B cell (primary cell): ENCODE data around the gene SSUH2. TPM values are rescaled to one million over a fixed set of nuclear protein-coding genes. Genes with fewer than 3 reads are reported as not detected.

ENCODE experiments used
- ATAC-seq: fragments of 200-7000 bp; cut with Tn5 transposase; one replicate; pipeline ENCODE4 v1.10.0; 2021; ENCODE audit warnings: low read depth, mild to moderate bottlenecking, moderate number of reproducible peaks, moderate library complexity
- CTCF ChIA-PET: fragments of 350-600 bp; sonication (Branson Sonifier 250); formaldehyde crosslinking; loops from one replicate; lab custom pipeline; 2021; ENCODE audit warnings: antibody characterized with exemption, inconsistent platforms; lab: Charles Lee
- POLR2A ChIA-PET: fragments of 350-600 bp; sonication (Branson Sonifier 250); formaldehyde crosslinking; loops from one replicate; lab custom pipeline; 2021; ENCODE audit warnings: antibody characterized with exemption; lab: Charles Lee
- DNase-seq: peaks from one replicate; pipeline ENCODE4 v3.0.0; 2013
- H2AFZ ChIP-seq: 2 replicates; pipeline ENCODE4 v1.6.1; 2012; ENCODE audit warnings: mild to moderate bottlenecking, low read depth, low read length; ENCODE audit not compliant: insufficient read depth, poor library complexity, severe bottlenecking
- H3K27ac ChIP-seq, 2 donors: 1 replicate in 1 of 2; 2 replicates in 1 of 2; pipeline ENCODE4 v1.5.1; 2012 to 2013; ENCODE audit warnings: low read length in 2 of 2, mild to moderate bottlenecking in 2 of 2, moderate library complexity in 1 of 2
- H3K27me3 ChIP-seq, 4 experiments: fragments of 200-600 bp in 1 of 4; sonication (generic) in 1 of 4; replicated peaks in 1 of 4; 1 replicate in 2 of 4; 2 replicates in 2 of 4; pipeline versions ENCODE4 v1.6.1 to v1.7.0; 2013 to 2016; ENCODE audit warnings: low read length in 3 of 4, mild to moderate bottlenecking in 2 of 4, mixed read lengths in 1 of 4, moderate library complexity in 1 of 4; ENCODE audit not compliant: insufficient read depth in 4 of 4, control insufficient read depth in 3 of 4; ENCODE audit errors: control extremely low read depth in 1 of 4
- H3K36me3 ChIP-seq, 2 experiments: replicated peaks in 1 of 2; 1 replicate in 1 of 2; 2 replicates in 1 of 2; pipeline versions ENCODE4 v1.6.1 to v1.7.1; 2013; ENCODE audit warnings: low read length in 1 of 2; ENCODE audit not compliant: insufficient read depth in 2 of 2, control insufficient read depth in 1 of 2; ENCODE audit errors: control extremely low read depth in 1 of 2, extremely low read depth in 1 of 2
- H3K4me1 ChIP-seq, 2 donors: fragments of 200-600 bp in 1 of 2; sonication (generic) in 1 of 2; 1 replicate in 1 of 2; 2 replicates in 1 of 2; pipeline versions ENCODE4 v1.5.1 to v1.6.1; 2013 to 2017; ENCODE audit warnings: low read length in 2 of 2; ENCODE audit not compliant: control insufficient read depth in 2 of 2, insufficient read depth in 2 of 2
- H3K4me2 ChIP-seq: replicated peaks from 2 replicates; pipeline ENCODE3; 2012; ENCODE audit warnings: mild to moderate bottlenecking, low read depth, low read length; ENCODE audit not compliant: poor library complexity, severe bottlenecking
- H3K4me3 ChIP-seq, 5 experiments: fragments of 200-600 bp in 1 of 5; sonication (generic) in 1 of 5; 1 replicate in 3 of 5; 2 replicates in 2 of 5; pipeline versions ENCODE4 v1.5.1 to v1.7.0; 2011 to 2016; ENCODE audit warnings: low read length in 4 of 5, mild to moderate bottlenecking in 4 of 5, low read depth in 2 of 5, control low read depth in 1 of 5, moderate library complexity in 1 of 5; ENCODE audit not compliant: insufficient read depth in 1 of 5; ENCODE audit errors: control extremely low read depth in 1 of 5, extremely low read depth in 1 of 5
- H3K79me2 ChIP-seq: fragments of 200-600 bp; sonication (generic); one replicate; pipeline ENCODE4 v1.6.0; 2016; ENCODE audit warnings: low read length; ENCODE audit not compliant: control insufficient read depth, insufficient read depth
- H3K9ac ChIP-seq: fragments of 200-600 bp; sonication (generic); 2 replicates; pipeline ENCODE4 v1.6.1; 2017; ENCODE audit warnings: mild to moderate bottlenecking, low read length, moderate library complexity
- H3K9me3 ChIP-seq, 3 donors: one replicate each; pipeline versions ENCODE4 v1.6.1 to v1.7.1; 2013; ENCODE audit warnings: low read length in 2 of 3; ENCODE audit not compliant: control insufficient read depth in 2 of 3, insufficient read depth in 1 of 3; ENCODE audit errors: control extremely low read depth in 1 of 3
- H4K20me1 ChIP-seq: 2 replicates; pipeline ENCODE4 v1.6.0; 2012; ENCODE audit warnings: mild to moderate bottlenecking, low read length; ENCODE audit not compliant: insufficient read depth, control insufficient read depth, poor library complexity, severe bottlenecking
- H3K27ac Mint-ChIP-seq: one replicate; pipeline ENCODE4 v1.8.0; 2021; ENCODE audit warnings: mixed read lengths
- H3K27me3 Mint-ChIP-seq: one replicate; pipeline ENCODE4 v1.8.0; 2021; ENCODE audit warnings: mixed read lengths
- H3K4me1 Mint-ChIP-seq: one replicate; pipeline ENCODE4 v1.8.0; 2021; ENCODE audit warnings: mixed read lengths
- H3K4me3 Mint-ChIP-seq: one replicate; pipeline ENCODE4 v1.8.0; 2021; ENCODE audit warnings: mixed read lengths
- H3K9me3 Mint-ChIP-seq: one replicate; pipeline ENCODE4 v1.8.0; 2022; ENCODE audit warnings: mixed read lengths; ENCODE audit not compliant: insufficient read depth
- EZH2 ChIP-seq: IDR thresholded peaks from 2 replicates; pipeline ENCODE4 v1.6.1; 2012; ENCODE audit warnings: borderline replicate concordance, low read depth, mild to moderate bottlenecking, moderate library complexity, low read length; ENCODE audit not compliant: insufficient read depth, poor library complexity, severe bottlenecking
- WGBS: methylation state at CpG from one replicate; pipeline ENCODE4 v1.1.5; 2013; ENCODE audit warnings: missing lambda C conversion rate; ENCODE audit not compliant: insufficient coverage; 5-methylcytosine and 5-hydroxymethylcytosine counted together
- intact Hi-C: fragments of 100-400 bp; cut with micrococcal nuclease; formaldehyde crosslinking; loops from one replicate; pipeline ENCODE4 v1.10.0; 2022
- polyA plus RNA-seq: library from polyadenylated mRNA; depleted of rRNA; stranded (reverse); fragments of >200 nt; gene quantifications from 2 replicates; pipeline ENCODE4 v1.2.3, GENCODE V29; 2012
- total RNA-seq, 2 donors: library from RNA; stranded (reverse); fragments of 120-200 nt in 1 of 2; gene quantifications; 1 replicate in 1 of 2; 2 replicates in 1 of 2; pipeline versions ENCODE4 v1.2.3 to v1.2.4, GENCODE V29; 2013 to 2022
- TF ChIP-seq, protein P1 (sequence below): fragments of 200-600 bp; IDR thresholded peaks from one replicate; pipeline ENCODE4 v1.8.0; 2022; ENCODE audit warnings: antibody characterized with exemption, mild to moderate bottlenecking

The SSUH2 gene
- total and polyA plus RNA-seq, 2 donors (not counting 1 experiment from before 2014, with no cell fraction given): not detected

DNA sequence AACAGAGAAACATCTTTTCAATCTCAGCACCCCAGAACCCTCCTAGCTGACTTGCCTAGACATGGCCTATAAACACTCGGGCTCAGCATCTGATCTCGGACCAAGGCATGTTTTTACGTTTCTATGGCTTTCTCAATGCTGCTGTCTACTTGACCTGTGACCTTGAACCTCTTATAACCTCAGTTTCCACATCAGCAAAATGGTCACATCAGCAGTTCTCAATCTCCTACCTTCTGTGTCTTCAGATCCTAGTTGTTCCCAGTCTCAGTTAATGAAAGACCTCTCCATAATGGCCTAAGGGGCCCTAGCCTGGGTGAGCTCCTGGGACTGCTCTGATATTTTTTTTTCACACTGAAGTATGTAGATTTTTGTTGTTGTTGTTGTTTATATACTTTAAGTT lies 39.6 kb downstream of the SSUH2 start:
- Histone ChIP-seq H3K36me3 (no peaks in the 10 kb centered on the region), H3K4me2 (no peak overlapping the region), H4K20me1 (no peaks in the 10 kb centered on the region), H3K27me3 (peaks cover 0 to 2% (median 0%) of the 10 kb centered on the region in 4 experiments), H3K79me2 (no peaks in the 10 kb centered on the region), H3K4me3 (no peak overlapping the region), H3K27ac (no peak overlapping the region), H3K9me3 (peaks cover 0 to 2% (median 0%) of the 10 kb centered on the region in 3 donors), H2AFZ (no peak overlapping the region), H3K9ac (no peak overlapping the region), H3K4me1 (no peaks in the 10 kb centered on the region)
- ATAC-seq: no peak
- no peak overlapping the region for H3K27ac Mint-ChIP-seq
- intact Hi-C loops: no loop called here
- peaks cover 5% of the 10 kb centered on the region for H3K27me3 Mint-ChIP-seq
- ChIA-PET CTCF (no interaction called here), POLR2A (no interaction called here)
- H3K9me3 Mint-ChIP-seq: no peaks in the 10 kb centered on the region
- WGBS: 95% methylated on average over 3 of the region's 3 CpGs
- no peaks in the 10 kb centered on the region for H3K4me1 Mint-ChIP-seq
- no peak for TF ChIP-seq EZH2
- TF ChIP-seq, protein P1, sequence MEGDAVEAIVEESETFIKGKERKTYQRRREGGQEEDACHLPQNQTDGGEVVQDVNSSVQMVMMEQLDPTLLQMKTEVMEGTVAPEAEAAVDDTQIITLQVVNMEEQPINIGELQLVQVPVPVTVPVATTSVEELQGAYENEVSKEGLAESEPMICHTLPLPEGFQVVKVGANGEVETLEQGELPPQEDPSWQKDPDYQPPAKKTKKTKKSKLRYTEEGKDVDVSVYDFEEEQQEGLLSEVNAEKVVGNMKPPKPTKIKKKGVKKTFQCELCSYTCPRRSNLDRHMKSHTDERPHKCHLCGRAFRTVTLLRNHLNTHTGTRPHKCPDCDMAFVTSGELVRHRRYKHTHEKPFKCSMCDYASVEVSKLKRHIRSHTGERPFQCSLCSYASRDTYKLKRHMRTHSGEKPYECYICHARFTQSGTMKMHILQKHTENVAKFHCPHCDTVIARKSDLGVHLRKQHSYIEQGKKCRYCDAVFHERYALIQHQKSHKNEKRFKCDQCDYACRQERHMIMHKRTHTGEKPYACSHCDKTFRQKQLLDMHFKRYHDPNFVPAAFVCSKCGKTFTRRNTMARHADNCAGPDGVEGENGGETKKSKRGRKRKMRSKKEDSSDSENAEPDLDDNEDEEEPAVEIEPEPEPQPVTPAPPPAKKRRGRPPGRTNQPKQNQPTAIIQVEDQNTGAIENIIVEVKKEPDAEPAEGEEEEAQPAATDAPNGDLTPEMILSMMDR: no peak
- no peak overlapping the region for H3K4me3 Mint-ChIP-seq
- no peak for DNase-seq

GRCh38 chr3:8604006-8604405 lies 40.6 kb downstream of the SSUH2 start:
- H3K9ac ChIP-seq: no peak overlapping the region
- H3K4me1 ChIP-seq: no peaks in the 10 kb centered on the region
- H3K4me1 Mint-ChIP-seq: no peaks in the 10 kb centered on the region
- H3K27me3 Mint-ChIP-seq: peaks cover 5% of the 10 kb centered on the region
- H3K36me3 ChIP-seq: no peaks in the 10 kb centered on the region
- no peaks in the 10 kb centered on the region for H3K9me3 Mint-ChIP-seq
- H4K20me1 ChIP-seq: no peaks in the 10 kb centered on the region
- POLR2A ChIA-PET: no interaction called here
- H3K4me2 ChIP-seq: no peak overlapping the region
- peaks cover 0 to 2% (median 0%) of the 10 kb centered on the region in 4 experiments for H3K27me3 ChIP-seq
- no peak overlapping the region for H3K27ac Mint-ChIP-seq
- CTCF ChIA-PET: no interaction called here
- H2AFZ ChIP-seq: no peak overlapping the region
- TF ChIP-seq, protein P1: no peak
- TF ChIP-seq EZH2: no peak
- no peaks in the 10 kb centered on the region for H3K79me2 ChIP-seq
- H3K9me3 ChIP-seq: peaks cover 0 to 2% (median 0%) of the 10 kb centered on the region in 3 donors
- DNase-seq (no peak), ATAC-seq (no peak)
- no peak overlapping the region for H3K27ac ChIP-seq
- intact Hi-C loops: no loop called here
- H3K4me3 Mint-ChIP-seq: no peak overlapping the region
- no peak overlapping the region for H3K4me3 ChIP-seq
- WGBS: 95% methylated on average over 4 of the region's 7 CpGs
